ENCODE measurements around the gene GRM7.

- TF ChIP-seq EGR1 (IDR thresholded peaks at IDR 0.05; ENCODE audit: low read depth) (no peak), CTCF (IDR thresholded peaks at IDR 0.05 in 2 of 3, conservative IDR thresholded peaks at IDR 0.05 in 1 of 3; ENCODE audit: borderline replicate concordance in 1 of 3, insufficient read depth in 1 of 3, low read depth in 2 of 3, low read length in 2 of 3) (no peak), YY1 (IDR thresholded peaks at IDR 0.05; ENCODE audit: extremely low read depth, insufficient replicate concordance, low read depth, low read length) (no peak), TCF7L2 (IDR thresholded peaks at IDR 0.05; ENCODE audit: borderline replicate concordance, extremely low read depth, insufficient read depth, insufficient read length) (no peak), EZH2 (IDR thresholded peaks at IDR 0.05) (no peak), ZFX (IDR thresholded peaks at IDR 0.05) (no peak), SIN3A (IDR thresholded peaks at IDR 0.05; ENCODE audit: low read depth) (no peak), EZH2phosphoT487 (IDR thresholded peaks at IDR 0.05; ENCODE audit: borderline replicate concordance) (no peak)
Measured at GRCh38 chr3:7371693-7372572, 511.0 kb downstream of the GRM7 start.
